IPS-NIHi7 (cell line): ENCODE results near the gene CREBRF.
"Not testable (repeated sequence)": the region's sequence is repeated elsewhere in the genome, so short reads cannot be mapped to it uniquely, and the experiment has no call there.

Experiments used
- DNase-seq: peaks from one replicate; pipeline ENCODE4 v3.0.0; 2012; ENCODE audit warnings: mixed read lengths; ENCODE audit errors: extremely low spot score

Gene CREBRF

GRCh38 chr5:173154619-173155018 lies 98.5 kb downstream of the CREBRF start:
- not testable (repeated sequence) for DNase-seq

GRCh38 chr5:173155912-173156311 lies 99.8 kb downstream of the CREBRF start:
- no peak for DNase-seq

GRCh38 chr5:173158366-173158765 lies 102.2 kb downstream of the CREBRF start:
- DNase-seq, result no peak

DNA sequence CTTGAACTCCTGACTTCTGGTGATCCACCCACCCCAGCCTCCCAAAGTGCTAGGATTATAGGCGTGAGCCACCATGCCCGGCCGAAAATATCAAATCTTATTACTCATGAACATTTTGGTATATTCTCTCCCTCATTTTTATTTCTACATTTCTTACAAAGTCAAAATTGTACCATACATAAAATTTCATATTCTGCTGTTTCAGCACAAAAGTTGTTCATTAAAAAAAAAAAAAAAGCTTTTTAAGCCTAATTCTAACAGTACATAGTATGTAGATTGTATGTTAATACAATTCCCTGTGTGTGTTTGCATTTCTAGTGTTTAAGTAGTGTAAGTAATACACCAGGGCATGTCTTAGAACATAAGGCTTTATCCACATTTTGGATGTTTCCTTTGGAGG lies 103.1 kb downstream of the CREBRF start:
- DNase-seq, result no peak

DNA sequence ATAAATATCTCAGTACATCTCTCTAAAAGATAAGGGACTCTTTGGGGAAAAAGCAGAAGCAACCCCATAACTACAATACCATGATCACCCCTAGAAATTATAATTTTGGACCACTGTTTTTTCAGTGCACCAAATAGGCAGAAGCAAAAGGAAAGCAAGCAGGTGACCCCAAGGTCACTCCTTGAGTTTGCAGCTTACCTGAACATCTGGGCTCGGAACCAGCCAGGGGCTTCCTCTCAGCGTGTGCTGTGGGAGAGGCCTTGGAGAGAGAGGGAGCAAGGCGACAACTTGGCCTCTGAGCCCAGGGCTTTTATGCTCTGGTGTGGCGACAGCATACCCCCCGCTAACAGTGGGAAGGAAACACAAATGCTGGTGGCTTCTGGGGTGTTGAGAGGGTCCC lies 105.0 kb downstream of the CREBRF start:
- DNase-seq, result no peak

DNA sequence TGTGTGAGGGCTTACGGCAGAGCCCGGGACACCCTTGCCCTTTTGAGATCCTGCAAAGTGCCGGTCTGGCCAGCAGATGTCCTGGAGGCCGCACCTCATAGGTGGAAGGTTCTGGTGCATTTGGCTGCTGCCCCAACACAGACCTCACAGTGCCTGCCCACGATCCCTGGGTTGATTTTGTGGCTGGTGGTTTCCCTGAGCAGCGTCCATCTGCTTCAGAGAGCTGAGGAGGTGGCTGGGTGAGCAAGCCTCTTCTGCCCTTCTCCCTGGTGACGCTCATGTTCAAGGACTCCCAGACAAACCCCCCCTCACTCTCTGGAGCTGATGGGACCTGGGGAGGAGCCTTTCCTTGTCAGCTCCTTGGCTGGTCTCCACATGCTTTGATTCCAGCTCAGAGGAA lies 107.1 kb downstream of the CREBRF start:
- DNase-seq, result peak; percentile 20

DNA sequence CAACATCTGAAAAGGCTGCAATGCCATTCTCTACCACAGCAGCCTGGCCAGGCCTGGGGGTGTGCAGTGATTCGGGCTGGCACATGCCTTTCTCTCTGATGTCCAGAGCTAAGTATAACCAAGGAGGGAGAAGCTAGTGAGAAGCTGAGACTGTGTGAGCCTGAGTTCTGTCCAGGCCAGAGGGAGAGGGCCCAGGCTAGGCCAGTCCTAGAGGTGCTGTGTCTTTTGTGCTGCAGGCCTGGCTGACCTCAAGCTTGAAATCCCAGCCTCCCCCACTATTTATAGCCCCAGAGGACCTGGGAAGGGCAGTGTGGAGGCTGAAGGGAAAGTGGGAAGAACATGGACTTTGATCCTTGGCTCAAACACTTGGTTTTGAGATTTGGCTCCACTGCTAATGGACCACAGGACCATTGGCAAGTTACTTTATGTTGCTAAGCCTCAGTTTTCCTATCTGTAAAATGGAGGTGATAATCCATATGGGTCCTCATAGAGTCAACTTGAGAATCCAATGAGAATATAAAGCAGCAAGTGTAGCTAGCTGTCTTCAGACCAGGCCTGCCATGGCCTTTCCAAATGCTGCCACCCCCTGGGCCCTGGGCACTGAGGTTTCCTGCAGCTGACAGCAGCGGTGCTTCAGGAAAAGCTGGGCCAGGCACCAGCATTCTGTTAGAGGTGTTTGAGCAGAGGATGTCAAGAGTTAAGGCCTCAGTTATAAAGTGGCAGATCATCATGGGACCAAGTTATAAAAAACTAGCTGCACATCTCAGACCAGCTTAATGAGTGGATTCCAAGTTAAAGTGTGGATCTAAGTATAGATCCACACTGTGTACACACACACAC lies 109.2 kb downstream of the CREBRF start:
- no peak for DNase-seq

DNA sequence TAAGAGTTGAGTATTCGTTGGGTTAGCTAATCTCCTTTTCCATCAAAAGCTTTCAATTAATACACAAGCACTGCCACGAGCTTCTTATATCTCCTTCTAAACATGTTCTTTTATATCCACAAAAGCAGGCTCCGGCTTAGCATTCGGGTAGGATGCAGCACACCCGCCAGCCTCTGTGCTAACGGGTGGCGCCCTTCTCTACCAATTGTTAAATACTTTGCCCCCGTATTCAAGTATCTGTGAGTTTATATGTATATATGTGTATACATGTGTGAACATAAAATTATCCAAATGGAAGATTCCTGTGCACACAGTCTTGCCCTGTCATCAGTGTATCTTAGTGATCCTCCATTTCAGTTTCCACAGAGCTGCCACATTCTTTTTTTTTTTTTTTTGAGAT lies 116.0 kb downstream of the CREBRF start:
- DNase-seq, result no peak

DNA sequence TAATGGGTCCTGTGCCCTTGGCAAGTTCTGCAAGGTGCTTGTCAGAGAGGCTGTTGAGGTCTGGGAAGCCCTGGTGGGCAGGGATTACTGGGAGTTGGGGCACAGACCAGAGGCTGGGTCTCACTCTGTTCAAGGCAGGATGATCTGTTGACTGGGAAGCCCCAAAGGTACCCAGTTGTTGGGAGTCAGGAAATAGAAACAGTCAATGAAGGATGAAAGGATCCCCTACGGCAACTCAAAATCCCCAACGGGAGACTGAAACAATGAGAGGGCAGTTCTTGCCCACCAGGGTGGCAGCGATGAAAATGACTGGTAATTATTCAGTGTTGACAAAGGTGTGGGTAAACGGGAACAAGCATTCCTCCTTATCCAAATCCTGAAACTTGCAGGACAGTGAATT lies 119.4 kb downstream of the CREBRF start:
- no peak for DNase-seq

- no peak for DNase-seq
Observed at GRCh38 chr5:173178369-173178910, 122.3 kb downstream of the CREBRF start.

GRCh38 chr5:173180331-173180730 lies 124.2 kb downstream of the CREBRF start:
- no peak for DNase-seq

- peak; percentile 48 for DNase-seq
Observed at GRCh38 chr5:173187054-173187743, 131.0 kb downstream of the CREBRF start.

DNA sequence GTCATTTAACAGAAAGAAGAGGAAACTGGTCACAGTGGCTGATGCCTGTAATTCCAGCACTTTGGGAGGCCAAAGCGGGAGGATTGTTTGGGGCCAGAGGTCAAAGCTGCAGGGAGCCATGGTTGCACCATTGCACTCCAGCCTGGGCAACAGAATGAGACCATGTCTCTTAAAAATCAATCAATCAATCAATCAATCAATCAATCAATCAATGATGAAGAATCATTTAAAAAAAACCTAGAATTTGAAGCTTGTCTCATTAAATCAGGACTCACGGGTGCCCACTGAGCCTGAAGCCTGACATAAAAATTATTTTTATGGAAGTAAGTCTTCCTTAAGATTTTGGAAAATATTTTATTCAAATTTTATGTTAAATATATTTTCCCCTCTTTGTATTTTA lies 132.1 kb downstream of the CREBRF start:
- no peak for DNase-seq
